Occipital lobe (tissue), 2 donors: Measurements from ENCODE around the gene NPFF. TPM values are rescaled to one million over a fixed set of nuclear protein-coding genes. Genes with fewer than 3 reads are reported as not detected.
"Not testable (repeated sequence)": the region's sequence is repeated elsewhere in the genome, so short reads cannot be mapped to it uniquely, and the experiment has no call there.

Experiments
- DNase-seq: peaks from one replicate; lab custom pipeline; 2025; lab: John Stamatoyannopoulos, UW
- total RNA-seq: library from RNA; depleted of rRNA; stranded (reverse); fragments of >200 nt; gene quantifications from one replicate; pipeline ENCODE4 v1.2.3, GENCODE V29; 2014

NPFF gene
- total RNA-seq, 1 donor from 2014 or later, result not detected

- DNase-seq, result no peak
These were observed 10.6 kb downstream of the NPFF start for GRCh38 chr12:53496752-53497032.

- no peak for DNase-seq
These were observed 11.2 kb downstream of the NPFF start for GRCh38 chr12:53495903-53496751.

GRCh38 chr12:53493610-53494391, 13.5 kb downstream of the NPFF start:
- DNase-seq, result no peak

DNA sequence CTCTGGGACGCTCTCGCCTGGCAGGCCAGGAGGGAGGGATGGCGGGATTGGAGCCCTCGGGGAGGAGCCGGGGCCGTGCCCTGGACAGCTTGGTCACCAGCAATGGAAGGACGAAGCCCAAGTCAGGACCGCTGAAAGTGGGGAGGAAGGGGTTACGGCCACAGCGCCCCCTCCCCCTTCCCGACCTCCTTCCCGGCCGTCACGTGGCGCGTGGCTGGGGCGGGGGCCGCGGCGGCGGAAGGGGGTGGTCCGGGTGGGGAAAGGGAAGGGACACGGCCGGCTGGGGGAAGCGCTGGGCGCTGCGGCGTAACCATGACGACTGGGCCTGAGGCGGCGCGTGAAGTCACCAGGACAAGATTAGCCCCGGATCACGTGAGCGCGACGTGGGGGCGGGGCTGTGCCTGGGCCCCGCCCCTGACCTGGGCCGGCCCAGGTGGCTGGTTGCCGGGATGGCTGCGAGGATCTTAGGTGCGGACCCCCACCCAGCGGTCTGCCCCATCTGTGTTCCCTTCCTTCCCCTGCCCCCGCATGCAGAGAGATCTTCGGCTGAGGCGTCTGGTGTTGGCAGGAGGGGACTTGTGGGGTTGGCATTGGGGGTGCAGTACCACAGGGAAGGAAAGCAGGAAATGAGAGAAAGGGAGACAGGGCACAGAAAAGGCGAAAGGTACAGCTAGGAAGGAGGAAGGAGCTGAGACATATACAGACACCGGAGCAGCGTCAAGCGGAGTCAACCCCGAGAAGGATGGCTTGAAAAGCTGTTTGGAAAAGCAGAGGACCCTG, 14.3 kb downstream of the NPFF start:
- DNase-seq, result peak; percentile 94

GRCh38 chr12:53492188-53492587, 15.1 kb downstream of the NPFF start:
- DNase-seq, result no peak

- no peak for DNase-seq
These were observed 17.9 kb downstream of the NPFF start for GRCh38 chr12:53489242-53489864.

DNA sequence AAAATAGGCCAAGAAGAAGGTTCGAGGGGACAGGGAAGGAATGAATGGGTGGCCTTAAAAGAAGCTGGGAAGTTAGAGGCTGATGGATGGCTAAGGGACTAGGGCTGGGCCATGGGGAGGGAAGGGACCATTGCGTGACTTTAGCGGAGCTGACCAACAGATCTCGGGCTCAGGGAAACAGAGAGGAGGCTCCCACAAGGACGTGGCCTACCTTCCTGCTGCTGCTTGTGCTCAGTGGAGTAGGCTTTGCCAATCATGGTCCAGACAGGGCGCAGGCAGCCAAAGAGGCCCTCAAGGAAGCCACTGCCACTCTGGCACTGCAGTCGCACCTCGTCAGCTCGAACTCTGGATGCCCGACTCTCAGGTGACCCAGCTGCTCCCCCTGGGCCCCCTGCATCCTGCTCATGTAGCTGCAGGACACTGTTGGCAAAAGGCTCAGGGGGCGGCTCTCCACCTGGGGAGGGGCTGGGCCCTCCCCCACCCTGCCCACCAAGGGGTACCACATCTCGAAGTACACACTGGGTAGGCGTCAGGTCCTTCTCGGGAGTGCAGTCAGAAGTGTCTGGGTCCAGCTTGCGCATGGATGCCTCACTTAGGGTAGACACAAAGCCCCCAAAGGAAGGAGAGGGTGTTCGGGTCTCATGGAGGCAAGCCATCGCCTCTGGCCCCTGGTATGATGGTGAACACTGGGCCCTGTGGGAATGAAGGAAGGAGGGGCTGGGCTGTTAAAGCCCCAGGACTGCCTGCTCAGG, 20.4 kb downstream of the NPFF start:
- no peak for DNase-seq

- no peak for DNase-seq
These were observed 21.1 kb downstream of the NPFF start for GRCh38 chr12:53485955-53486735.

- DNase-seq, result no peak
These were observed 22.4 kb downstream of the NPFF start for GRCh38 chr12:53484686-53485575.

GRCh38 chr12:53483979-53484377, 23.3 kb downstream of the NPFF start:
- no peak for DNase-seq

DNA sequence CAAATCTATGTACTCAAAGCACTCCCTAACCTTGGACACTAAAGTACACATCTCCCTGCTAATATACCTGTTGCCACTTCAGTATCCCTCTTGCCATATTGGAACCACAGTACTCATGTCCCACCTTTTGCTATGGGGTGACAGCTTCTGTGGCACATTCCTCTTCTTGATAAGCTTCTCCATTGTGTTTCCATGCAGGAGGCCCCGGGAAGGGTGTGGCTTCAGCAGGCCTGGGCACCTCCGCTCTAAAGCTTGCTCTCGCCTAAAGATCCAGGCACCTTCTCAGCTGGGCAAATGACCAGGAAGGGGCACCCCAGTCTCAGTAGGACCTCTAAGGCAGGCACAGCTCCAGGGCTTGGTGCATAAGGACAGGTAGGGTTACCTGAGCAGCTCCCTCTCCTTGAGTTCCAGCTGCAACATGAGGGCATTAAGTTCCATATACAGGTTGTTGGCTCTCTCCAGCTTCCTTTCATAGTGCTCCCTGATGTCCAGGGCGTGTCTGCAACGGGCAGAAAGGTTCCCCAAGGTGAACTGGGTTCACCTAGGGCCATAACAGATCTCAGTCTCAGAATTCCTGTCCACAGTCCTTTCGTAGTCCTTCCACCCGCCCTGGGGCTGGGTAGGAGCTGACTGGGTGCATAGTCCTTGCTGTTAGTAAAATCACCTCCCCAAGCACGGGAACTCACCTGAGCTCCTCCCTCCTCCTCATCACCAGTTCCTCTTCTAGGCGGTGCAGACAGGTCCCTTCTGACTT, 23.9 kb downstream of the NPFF start:
- no peak for DNase-seq

DNA sequence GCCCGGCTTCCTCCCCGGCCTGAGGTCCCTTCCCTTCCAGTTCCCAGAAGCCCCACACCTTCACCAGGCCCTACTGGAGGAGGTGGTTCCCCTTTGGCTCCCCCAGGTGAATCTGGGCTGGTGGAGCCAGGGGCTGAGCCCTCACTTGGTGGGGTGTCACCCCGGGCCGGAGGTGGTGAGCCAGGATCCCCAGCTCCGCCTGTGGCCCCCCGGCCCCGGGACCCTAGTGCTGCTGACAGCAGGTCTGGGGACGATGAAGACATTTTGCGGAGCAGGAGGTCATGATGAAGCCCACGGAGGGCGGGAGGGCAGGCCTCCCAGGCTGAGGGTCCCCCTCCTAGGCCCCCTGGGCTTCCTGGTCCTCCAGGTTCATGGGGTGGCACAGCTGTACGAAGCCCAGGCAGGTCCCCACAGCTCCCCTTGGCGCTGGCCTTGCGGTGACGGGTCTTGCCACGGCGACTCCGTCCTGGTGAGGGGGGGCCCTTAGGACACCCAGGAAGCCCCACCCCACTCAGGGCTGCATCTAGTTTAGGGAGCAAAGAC, 24.6 kb downstream of the NPFF start:
- DNase-seq, result no peak

- DNase-seq, result no peak
These were observed 25.2 kb downstream of the NPFF start for GRCh38 chr12:53481939-53482586.

- DNase-seq, result not testable (repeated sequence)
These were observed 25.8 kb downstream of the NPFF start for GRCh38 chr12:53481458-53481857.

GRCh38 chr12:53480491-53481442, 26.5 kb downstream of the NPFF start:
- DNase-seq, result no peak

DNA sequence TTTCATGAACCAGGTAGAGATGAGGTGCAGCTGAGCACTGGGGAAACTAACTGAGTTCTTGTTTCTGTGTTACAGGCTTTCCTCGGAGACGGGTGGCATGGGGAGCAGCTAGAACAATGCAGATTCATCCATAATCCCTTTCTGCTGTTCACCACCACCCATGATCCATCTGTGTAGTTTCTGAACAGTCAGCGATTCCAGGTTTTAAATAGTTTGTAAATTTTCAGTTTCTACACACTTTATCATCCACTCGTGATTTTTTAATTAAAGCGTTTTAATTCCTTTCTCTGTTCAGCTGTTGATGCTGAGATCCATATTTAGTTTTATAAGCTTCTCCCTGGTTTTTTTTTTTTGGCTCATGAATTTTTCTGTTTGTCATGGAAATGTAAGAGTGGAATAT, 28.0 kb downstream of the NPFF start:
- DNase-seq, result no peak
